ENCODE measurements around the gene UXS1. TPM values are rescaled to one million over a fixed set of nuclear protein-coding genes. Genes with fewer than 3 reads are reported as not detected.

UXS1 gene
- polyA plus RNA-seq, 1 of the 3 experiments (the other 2 are of a cell fraction), result 55.9 TPM

DNA sequence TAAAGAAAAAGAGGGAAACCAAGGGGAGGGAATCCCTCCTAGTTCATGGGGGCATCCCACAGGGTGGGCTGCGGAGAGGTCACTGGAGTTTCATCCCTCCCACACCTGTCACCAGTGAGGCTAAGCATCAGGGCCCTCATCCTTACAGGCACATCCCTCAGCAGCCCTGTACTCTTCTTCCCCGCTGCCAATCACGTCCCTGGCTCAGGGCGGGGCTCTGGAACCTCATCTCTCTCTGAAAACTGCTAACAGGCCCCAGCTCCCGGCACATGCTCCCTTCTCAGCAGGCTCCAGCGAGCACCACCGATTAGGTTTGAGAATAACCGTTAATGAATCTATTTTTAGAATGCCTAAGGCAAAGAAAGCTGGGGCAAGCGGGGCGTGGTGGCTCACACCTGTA, 13.0 kb downstream of the UXS1 start:
- DNase-seq, result no peak
- H3K27me3 ChIP-seq (ENCODE audit: insufficient read depth), result no peaks in the 10 kb centered on the region
- 0 out of 4 replicates have a peak, but pooled peaks cover 0 to 3% of the 10 kb centered on the region in 2 experiments for H3K4me1 ChIP-seq (ENCODE audit: control insufficient read depth in 1 of 2, insufficient read depth in 2 of 2, low read depth in 1 of 2, low read length in 1 of 2)
- POLR2A ChIA-PET, result no interaction called here
- H3K9me2 ChIP-seq, result no peaks in the 10 kb centered on the region
- TF ChIP-seq TEAD4 (IDR thresholded peaks at IDR 0.05; ENCODE audit: borderline replicate concordance, insufficient read depth) (no peak), MXI1 (IDR thresholded peaks at IDR 0.05; ENCODE audit: low read depth, low read length) (no peak), MEF2A (IDR thresholded peaks at IDR 0.05; ENCODE audit: borderline replicate concordance, low read depth) (no peak), CHD2 (IDR thresholded peaks at IDR 0.05; ENCODE audit: low read length, partially characterized antibody) (no peak), GABPA (IDR thresholded peaks at IDR 0.05; ENCODE audit: low read depth) (no peak), SIN3A (IDR thresholded peaks at IDR 0.05; ENCODE audit: borderline replicate concordance, low read depth, low read length) (no peak), GATA2 (CRISPR knock-in tag; IDR thresholded peaks at IDR 0.05) (no peak), FOSL2 (IDR thresholded peaks at IDR 0.05; ENCODE audit: borderline replicate concordance, low read depth) (no peak), YY1 (IDR thresholded peaks at IDR 0.05; ENCODE audit: low read depth) (no peak), EP300 (IDR thresholded peaks at IDR 0.05; ENCODE audit: borderline replicate concordance in 1 of 2, low read depth in 1 of 2, low read length in 1 of 2) (no peak), NRF1 (IDR thresholded peaks at IDR 0.05; ENCODE audit: low read depth, low read length) (no peak), TAF1 (IDR thresholded peaks at IDR 0.05; ENCODE audit: borderline replicate concordance, low read depth, low read length) (no peak)
- TF ChIP-seq, protein P1, sequence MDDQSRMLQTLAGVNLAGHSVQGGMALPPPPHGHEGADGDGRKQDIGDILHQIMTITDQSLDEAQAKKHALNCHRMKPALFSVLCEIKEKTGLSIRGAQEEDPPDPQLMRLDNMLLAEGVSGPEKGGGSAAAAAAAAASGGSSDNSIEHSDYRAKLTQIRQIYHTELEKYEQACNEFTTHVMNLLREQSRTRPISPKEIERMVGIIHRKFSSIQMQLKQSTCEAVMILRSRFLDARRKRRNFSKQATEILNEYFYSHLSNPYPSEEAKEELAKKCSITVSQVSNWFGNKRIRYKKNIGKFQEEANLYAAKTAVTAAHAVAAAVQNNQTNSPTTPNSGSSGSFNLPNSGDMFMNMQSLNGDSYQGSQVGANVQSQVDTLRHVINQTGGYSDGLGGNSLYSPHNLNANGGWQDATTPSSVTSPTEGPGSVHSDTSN (IDR thresholded peaks at IDR 0.05), result no peak
- TF ChIP-seq, protein P2, sequence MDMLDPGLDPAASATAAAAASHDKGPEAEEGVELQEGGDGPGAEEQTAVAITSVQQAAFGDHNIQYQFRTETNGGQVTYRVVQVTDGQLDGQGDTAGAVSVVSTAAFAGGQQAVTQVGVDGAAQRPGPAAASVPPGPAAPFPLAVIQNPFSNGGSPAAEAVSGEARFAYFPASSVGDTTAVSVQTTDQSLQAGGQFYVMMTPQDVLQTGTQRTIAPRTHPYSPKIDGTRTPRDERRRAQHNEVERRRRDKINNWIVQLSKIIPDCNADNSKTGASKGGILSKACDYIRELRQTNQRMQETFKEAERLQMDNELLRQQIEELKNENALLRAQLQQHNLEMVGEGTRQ (IDR thresholded peaks at IDR 0.05; ENCODE audit: borderline replicate concordance, low read depth, low read length), result no peak
- TF ChIP-seq, protein P3, sequence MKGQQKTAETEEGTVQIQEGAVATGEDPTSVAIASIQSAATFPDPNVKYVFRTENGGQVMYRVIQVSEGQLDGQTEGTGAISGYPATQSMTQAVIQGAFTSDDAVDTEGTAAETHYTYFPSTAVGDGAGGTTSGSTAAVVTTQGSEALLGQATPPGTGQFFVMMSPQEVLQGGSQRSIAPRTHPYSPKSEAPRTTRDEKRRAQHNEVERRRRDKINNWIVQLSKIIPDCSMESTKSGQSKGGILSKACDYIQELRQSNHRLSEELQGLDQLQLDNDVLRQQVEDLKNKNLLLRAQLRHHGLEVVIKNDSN (IDR thresholded peaks at IDR 0.05; ENCODE audit: borderline replicate concordance, low read depth), result no peak
- TF ChIP-seq, protein P4, sequence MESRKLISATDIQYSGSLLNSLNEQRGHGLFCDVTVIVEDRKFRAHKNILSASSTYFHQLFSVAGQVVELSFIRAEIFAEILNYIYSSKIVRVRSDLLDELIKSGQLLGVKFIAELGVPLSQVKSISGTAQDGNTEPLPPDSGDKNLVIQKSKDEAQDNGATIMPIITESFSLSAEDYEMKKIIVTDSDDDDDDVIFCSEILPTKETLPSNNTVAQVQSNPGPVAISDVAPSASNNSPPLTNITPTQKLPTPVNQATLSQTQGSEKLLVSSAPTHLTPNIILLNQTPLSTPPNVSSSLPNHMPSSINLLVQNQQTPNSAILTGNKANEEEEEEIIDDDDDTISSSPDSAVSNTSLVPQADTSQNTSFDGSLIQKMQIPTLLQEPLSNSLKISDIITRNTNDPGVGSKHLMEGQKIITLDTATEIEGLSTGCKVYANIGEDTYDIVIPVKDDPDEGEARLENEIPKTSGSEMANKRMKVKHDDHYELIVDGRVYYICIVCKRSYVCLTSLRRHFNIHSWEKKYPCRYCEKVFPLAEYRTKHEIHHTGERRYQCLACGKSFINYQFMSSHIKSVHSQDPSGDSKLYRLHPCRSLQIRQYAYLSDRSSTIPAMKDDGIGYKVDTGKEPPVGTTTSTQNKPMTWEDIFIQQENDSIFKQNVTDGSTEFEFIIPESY (IDR thresholded peaks at IDR 0.05; ENCODE audit: borderline replicate concordance, low read depth), result no peak
- TF ChIP-seq, protein P5, sequence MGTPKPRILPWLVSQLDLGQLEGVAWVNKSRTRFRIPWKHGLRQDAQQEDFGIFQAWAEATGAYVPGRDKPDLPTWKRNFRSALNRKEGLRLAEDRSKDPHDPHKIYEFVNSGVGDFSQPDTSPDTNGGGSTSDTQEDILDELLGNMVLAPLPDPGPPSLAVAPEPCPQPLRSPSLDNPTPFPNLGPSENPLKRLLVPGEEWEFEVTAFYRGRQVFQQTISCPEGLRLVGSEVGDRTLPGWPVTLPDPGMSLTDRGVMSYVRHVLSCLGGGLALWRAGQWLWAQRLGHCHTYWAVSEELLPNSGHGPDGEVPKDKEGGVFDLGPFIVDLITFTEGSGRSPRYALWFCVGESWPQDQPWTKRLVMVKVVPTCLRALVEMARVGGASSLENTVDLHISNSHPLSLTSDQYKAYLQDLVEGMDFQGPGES (IDR thresholded peaks at IDR 0.05; ENCODE audit: low read depth, low read length), result no peak
- TF ChIP-seq, protein P6, sequence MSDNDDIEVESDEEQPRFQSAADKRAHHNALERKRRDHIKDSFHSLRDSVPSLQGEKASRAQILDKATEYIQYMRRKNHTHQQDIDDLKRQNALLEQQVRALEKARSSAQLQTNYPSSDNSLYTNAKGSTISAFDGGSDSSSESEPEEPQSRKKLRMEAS (IDR thresholded peaks at IDR 0.05; ENCODE audit: low read depth), result no peak
- no peaks in the 10 kb centered on the region for H3K9me3 ChIP-seq
- WGBS (ENCODE audit: low lambda C conversion rate), result 88% methylated on average over 10 of the region's 10 CpGs
- H2AFZ ChIP-seq (ENCODE audit: low read depth), result no peak overlapping the region
- no peak overlapping the region for H3K27ac ChIP-seq (ENCODE audit: low read depth in 2 of 2, low read length in 1 of 2)
- no peak overlapping the region for H3K4me3 ChIP-seq (ENCODE audit: low read depth in 2 of 2, low read length in 1 of 2)
- no peaks in the 10 kb centered on the region for H4K20me1 ChIP-seq (ENCODE audit: insufficient read depth)
- CTCF ChIA-PET, result no interaction called here
- H3K36me3 ChIP-seq (replicated peaks in 1 of 2; ENCODE audit: control insufficient read depth in 1 of 2, insufficient read depth in 2 of 2, low read length in 1 of 2), result no peaks in the 10 kb centered on the region
- H3F3A ChIP-seq (replicated peaks; ENCODE audit: insufficient read depth), result no peaks in the 10 kb centered on the region
- no peak overlapping the region for H3K9ac ChIP-seq
- H3K4me2 ChIP-seq, result no peak overlapping the region
- peaks cover 29% of the 10 kb centered on the region; the same call in 1 of the 2 replicates for H3K79me2 ChIP-seq (ENCODE audit: insufficient read depth)
